HG02938 (cell line): ENCODE measurements around the gene ANXA2.

Experiments used
- ATAC-seq: cut with Tn5 transposase; IDR thresholded peaks from one replicate; pipeline ENCODE4 v1.9.1; 2021; ENCODE audit warnings: mild to moderate bottlenecking, moderate library complexity; ENCODE audit not compliant: unreplicated experiment

The ANXA2 gene

DNA sequence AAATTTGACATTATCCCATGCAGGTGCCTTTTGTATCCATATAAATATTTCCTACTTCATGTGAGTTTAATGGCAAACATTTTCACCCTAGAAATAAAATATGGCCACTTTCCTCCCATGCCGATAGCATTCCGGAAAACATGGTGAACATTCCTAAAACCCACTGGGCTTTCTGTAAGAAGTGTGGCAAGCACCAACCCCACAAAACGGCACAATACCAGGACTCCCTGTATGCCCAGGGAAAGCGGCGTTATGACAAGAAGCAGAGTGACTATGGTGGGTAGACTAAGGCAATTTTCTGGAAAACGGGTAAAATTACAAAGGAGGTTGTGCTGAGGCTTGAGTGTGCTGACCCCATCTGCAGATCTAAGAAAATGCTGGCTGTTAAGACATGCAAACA lies 7.6 kb downstream of the ANXA2 start:
- ATAC-seq = no peak

GRCh38 chr15:60389261-60390077 lies 8.3 kb downstream of the ANXA2 start:
- ATAC-seq = peak; percentile 59

DNA sequence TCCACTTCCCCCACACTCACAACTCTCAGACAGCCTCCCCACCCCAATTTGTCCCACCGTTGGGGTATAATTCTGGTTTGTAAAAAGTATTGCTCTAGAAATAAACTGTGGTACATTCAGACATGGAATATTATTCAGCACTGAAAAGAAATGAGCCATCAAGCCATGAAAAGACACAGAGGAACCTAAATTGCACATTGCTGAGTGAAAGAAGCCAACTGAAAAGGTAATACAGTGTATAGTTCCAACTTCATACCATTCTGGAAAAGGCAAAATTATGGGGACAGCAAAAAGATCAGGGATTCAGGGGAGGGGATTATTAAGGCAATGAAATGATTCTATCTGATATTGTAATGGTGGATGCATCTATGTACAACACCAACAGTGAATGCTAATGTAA lies 10.5 kb downstream of the ANXA2 start:
- ATAC-seq = no peak

DNA sequence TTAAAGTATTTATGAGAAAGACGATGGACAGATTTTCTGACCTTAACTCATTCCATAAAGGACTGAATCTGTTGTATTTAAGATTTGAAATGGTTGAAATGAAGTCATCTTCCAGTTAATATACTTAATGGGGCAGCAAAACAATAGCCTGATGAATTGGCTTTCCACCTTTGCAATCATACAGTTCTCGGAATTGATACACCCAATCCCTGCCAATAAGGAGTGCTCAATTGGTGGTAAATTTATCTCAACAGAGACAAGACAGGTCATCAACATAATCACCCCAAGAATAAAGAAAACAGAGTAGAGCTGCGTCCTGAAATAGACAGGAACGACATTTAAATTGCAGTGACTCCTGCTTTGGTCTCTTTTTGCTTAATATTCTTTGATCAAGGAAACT lies 11.2 kb downstream of the ANXA2 start:
- ATAC-seq = no peak

DNA sequence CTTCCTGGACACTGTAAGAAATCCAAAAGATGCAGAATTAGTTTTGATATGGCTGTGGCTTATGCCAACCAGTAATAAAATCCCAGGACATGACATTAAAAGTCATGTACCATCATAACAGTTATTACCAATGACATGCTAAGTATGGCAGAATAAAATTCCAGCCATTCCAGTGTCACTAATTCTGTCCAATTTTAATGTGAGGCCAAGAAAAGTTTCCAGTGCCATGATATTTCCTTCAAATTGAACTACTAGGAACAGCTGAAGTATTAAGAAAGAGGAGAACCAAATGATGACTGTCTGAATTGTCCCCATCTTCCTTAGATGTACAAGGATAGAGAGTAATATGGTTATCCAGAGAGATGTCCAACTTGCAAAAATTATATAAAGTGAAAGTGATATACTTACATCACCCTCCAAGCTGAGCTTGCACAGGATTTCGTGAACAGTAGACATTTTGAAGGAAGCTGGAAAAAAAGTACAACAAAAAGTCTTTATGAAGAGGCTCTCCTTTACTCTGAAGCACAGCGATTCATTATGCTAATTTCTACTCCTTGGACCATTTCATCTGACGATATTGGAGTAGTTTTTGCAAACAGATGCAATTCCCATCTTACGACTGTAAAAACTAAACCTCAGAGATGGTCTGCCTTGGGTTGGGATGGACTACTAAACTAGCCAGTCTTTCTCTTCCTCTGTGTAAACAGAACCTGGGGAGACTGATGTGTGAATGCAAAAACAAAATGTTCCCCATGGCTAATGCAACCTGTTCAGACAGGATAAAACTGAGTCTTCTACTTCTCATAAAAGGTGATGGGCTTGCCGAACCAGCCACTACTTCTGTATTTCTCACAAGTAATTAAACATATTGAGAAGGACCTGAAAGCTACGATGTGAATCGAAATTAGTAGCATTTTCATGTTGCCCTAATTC lies 11.9 kb downstream of the ANXA2 start:
- ATAC-seq = no peak

- ATAC-seq = no peak
Observed at GRCh38 chr15:60384526-60385126, 13.2 kb downstream of the ANXA2 start.

DNA sequence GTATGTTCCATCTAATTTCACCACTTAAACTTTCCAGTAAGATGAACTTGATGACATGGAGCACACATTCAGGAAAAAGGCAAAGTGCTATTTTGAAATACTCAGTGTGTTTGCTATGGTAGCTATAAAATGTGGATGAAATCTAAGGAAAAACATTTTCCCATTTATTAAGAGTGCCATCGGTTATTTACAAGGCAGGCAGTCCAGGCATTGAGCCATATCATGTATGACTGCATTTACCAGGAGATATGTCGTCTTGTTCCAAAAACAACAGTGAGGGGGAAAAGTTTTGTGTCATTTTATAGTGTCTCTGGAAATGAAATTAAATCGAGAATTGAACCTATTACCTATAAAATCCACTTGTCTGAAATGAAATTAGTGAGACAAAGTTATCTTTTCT lies 13.7 kb downstream of the ANXA2 start:
- ATAC-seq = no peak

- ATAC-seq = no peak
Observed at GRCh38 chr15:60382773-60383674, 14.8 kb downstream of the ANXA2 start.

GRCh38 chr15:60381148-60381788 lies 16.5 kb downstream of the ANXA2 start:
- ATAC-seq = no peak

DNA sequence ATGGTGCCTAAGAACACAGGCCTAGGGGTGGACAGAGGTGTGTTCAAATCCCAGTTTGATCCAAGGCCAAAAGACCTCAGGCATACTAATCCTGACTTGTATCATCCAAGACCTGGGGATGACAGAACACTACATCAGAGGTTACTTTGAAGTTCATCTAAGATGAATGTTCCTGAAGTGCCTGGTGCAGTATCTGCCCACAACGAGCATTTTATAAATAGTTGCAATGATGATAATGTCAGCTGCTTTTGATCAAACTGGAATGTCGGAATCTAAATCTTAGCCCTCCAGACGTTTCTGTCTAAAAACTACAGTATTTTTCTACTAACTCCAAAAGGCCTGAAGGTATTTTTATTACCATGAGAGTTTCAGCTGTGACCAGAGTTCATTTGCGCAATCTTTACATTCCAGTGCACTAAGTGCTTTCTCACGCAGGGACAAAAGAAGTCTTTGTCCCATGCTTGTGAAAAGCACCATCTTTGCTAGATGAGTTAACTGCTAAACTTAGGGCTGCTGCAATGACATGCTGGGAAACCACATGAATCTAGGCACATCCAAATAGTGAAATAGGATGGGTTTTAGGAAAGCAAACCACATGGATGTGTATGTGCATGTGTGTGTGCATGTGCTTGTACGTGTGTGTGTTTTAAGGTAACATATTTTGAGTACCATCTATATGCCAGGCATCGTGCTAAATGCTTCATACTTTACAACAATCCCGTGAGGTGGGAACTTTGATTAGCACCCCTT lies 18.1 kb downstream of the ANXA2 start:
- no peak for ATAC-seq

- ATAC-seq = no peak
Observed at GRCh38 chr15:60379185-60379524, 18.6 kb downstream of the ANXA2 start.

DNA sequence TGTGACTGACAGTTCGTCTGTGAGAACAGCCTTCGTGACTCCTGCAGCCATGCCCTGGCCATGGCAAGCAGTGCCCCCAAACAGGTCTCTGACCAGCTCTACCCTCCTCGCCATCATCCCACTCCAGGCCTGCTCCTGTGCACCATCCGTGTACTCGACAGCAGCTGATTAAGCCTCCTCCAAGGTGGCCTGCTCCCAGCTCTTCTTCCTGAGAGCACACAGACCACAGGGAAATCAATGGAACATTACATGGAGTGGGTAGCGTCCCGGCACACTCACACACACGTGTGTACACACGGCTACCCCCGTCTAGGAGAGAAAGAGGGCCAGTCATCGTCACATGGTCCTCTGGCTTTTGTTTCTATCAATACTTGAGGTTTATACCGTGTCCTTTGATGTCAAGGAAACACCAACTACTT lies 21.1 kb downstream of the ANXA2 start:
- no peak for ATAC-seq

DNA sequence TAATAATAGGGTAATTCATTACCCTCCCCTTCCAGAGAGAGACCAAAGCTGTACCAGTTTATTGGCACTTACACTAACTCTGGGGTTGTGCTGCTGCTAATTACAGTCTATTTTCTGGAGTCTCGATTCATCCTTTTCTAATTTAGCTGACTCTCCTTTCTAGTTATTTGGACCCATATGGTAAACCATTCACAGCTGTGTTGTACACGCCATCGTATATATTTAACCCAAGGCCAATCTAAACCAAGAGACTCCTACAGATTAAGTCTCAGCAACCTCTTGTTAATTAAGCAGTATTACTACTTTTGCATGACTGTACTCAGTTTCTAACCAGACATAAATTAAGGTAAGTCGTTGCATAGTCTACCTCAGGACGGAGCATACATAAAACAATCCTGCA lies 22.5 kb downstream of the ANXA2 start:
- ATAC-seq = no peak

GRCh38 chr15:60374628-60375081 lies 23.1 kb downstream of the ANXA2 start:
- ATAC-seq = no peak

GRCh38 chr15:60374209-60374608 lies 23.6 kb downstream of the ANXA2 start:
- no peak for ATAC-seq

DNA sequence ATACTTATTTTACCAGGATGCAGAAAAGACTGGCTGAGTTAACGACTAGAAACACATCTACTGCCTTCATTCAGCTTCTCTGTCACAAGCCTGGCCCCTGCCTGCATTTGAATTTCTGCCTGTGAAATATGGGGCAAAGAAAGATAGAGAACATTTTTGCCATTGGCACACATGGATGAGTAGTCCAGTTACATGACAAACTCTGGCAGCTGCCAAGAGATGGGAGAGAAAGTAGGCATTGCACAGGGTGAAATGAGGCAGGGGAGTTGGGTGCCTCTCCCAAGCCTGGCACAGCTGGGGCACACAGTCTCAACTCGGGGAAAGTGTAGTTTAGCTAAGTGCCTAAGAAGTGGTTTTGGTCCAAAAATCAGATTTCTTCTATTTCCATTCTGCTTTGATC lies 24.0 kb downstream of the ANXA2 start:
- ATAC-seq = no peak

DNA sequence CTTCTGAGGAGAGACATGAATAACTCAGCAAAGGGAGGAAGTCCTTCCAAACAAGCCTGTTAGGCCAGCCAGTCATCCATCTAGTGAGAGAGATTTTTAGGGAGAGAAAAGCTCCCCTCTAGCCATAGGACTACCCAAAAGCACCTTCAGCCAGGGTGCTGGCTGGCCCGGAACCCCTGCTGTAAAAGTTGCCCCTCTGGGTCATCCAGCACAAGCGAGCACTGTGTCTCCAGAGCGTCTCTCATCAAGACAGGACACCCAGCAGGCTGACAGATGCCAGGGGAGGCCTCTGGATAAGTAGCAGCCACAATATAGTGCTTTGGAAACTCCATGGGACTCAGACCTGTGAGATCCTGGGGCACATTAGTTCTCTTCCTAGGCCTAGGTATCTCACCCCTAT lies 24.5 kb downstream of the ANXA2 start:
- no peak for ATAC-seq

GRCh38 chr15:60372756-60373155 lies 25.0 kb downstream of the ANXA2 start:
- ATAC-seq = no peak

- no peak for ATAC-seq
Observed at GRCh38 chr15:60372227-60372626, 25.6 kb downstream of the ANXA2 start.
